IMR-90 (cell line): ENCODE data around the gene ABCA7. TPM values are rescaled to one million over a fixed set of nuclear protein-coding genes. Genes with fewer than 3 reads are reported as not detected.

ENCODE experiments used
- ATAC-seq: fragments of 200-7000 bp; cut with Tn5 transposase; 2 replicates; pipeline ENCODE4 v1.9.1; 2020; ENCODE audit warnings: low read depth, mild to moderate bottlenecking, moderate library complexity
- BruUV-seq: library from RNA; stranded (reverse); fragments of 400-500 nt; replicated peaks from 2 replicates; lab custom pipeline; 2021; lab: Mats Ljungman, UMichigan
- CTCF ChIA-PET: fragments of 300-600 bp; formaldehyde crosslinking; extraction: SDS; loops from one replicate; lab custom pipeline; 2021; ENCODE audit warnings: antibody characterized with exemption; lab: Yijun Ruan, JAX
- POLR2A ChIA-PET: fragments of 300-600 bp; sonication (Branson Sonifier 250); formaldehyde crosslinking; loops from one replicate; lab custom pipeline; 2022; ENCODE audit warnings: antibody characterized with exemption; ENCODE audit not compliant: unreplicated experiment; lab: Charles Lee
- DNase-seq: peaks from one replicate; pipeline ENCODE4 v3.0.0; 2013
- H2AFZ ChIP-seq: replicated peaks from 2 replicates; pipeline ENCODE3; 2013; ENCODE audit warnings: low read length, mild to moderate bottlenecking; ENCODE audit not compliant: poor library complexity
- H2AK5ac ChIP-seq: 2 replicates; pipeline ENCODE4 v1.6.1; 2013; ENCODE audit warnings: low read depth, low read length, inconsistent platforms
- H2AK9ac ChIP-seq: replicated peaks from 2 replicates; pipeline ENCODE3; 2013; ENCODE audit warnings: mild to moderate bottlenecking, low read depth, low read length, moderate library complexity; ENCODE audit not compliant: poor library complexity
- H2BK120ac ChIP-seq: 2 replicates; pipeline ENCODE4 v1.6.1; 2013; ENCODE audit warnings: low read depth, low read length, inconsistent platforms
- H2BK15ac ChIP-seq: 3 replicates; pipeline ENCODE4 v1.6.1; 2013; ENCODE audit warnings: low read depth, low read length, inconsistent platforms
- H2BK20ac ChIP-seq: 2 replicates; pipeline ENCODE4 v1.6.1; 2013; ENCODE audit warnings: low read depth, mild to moderate bottlenecking, inconsistent platforms, low read length, moderate library complexity
- H2BK5ac ChIP-seq: 2 replicates; pipeline ENCODE4 v1.6.1; 2013; ENCODE audit warnings: mild to moderate bottlenecking, low read depth, low read length, inconsistent platforms; ENCODE audit not compliant: poor library complexity, severe bottlenecking
- H3K14ac ChIP-seq: replicated peaks from 2 replicates; pipeline ENCODE4 v1.6.1; 2013; ENCODE audit warnings: low read depth, low read length, inconsistent platforms
- H3K18ac ChIP-seq: 2 replicates; pipeline ENCODE4 v1.6.1; 2013; ENCODE audit warnings: low read depth, low read length, control low read depth
- H3K23ac ChIP-seq: 2 replicates; pipeline ENCODE4 v1.6.1; 2013; ENCODE audit warnings: low read depth, low read length, inconsistent platforms
- H3K27ac ChIP-seq: 2 replicates; pipeline ENCODE4 v1.5.1; 2013; ENCODE audit warnings: mild to moderate bottlenecking, control low read depth, low read length; ENCODE audit not compliant: insufficient read depth
- H3K27me3 ChIP-seq: 2 replicates; pipeline ENCODE4 v1.6.1; 2013; ENCODE audit warnings: low read length; ENCODE audit not compliant: control insufficient read depth, insufficient read depth
- H3K36me3 ChIP-seq: 2 replicates; pipeline ENCODE4 v1.6.1; 2013; ENCODE audit warnings: low read length, mixed read lengths; ENCODE audit not compliant: control insufficient read depth, insufficient read depth
- H3K4ac ChIP-seq: 2 replicates; pipeline ENCODE4 v1.6.1; 2013; ENCODE audit warnings: low read depth, low read length, inconsistent platforms
- H3K4me1 ChIP-seq: 2 replicates; pipeline ENCODE4 v1.6.1; 2013; ENCODE audit warnings: low read length, mixed read lengths; ENCODE audit not compliant: control insufficient read depth, insufficient read depth
- H3K4me2 ChIP-seq: 2 replicates; pipeline ENCODE4 v1.6.1; 2013; ENCODE audit warnings: low read depth, mild to moderate bottlenecking, control low read depth, low read length, moderate library complexity
- H3K4me3 ChIP-seq: 2 replicates; pipeline ENCODE4 v1.5.1; 2013; ENCODE audit warnings: low read depth, mild to moderate bottlenecking, control low read depth, low read length, moderate library complexity; ENCODE audit not compliant: insufficient read depth
- H3K56ac ChIP-seq: 2 replicates; pipeline ENCODE4 v1.6.1; 2013; ENCODE audit warnings: low read length, inconsistent platforms; ENCODE audit not compliant: insufficient read depth; ENCODE audit errors: extremely low read depth
- H3K79me1 ChIP-seq, 2 experiments: 2 replicates each; pipeline ENCODE4 v1.6.1; 2013; ENCODE audit warnings: low read length in 2 of 2, inconsistent platforms in 1 of 2, low read depth in 1 of 2
- H3K9ac ChIP-seq: 2 replicates; pipeline ENCODE4 v1.6.1; 2013; ENCODE audit warnings: low read depth, low read length, control low read depth
- H3K9me1 ChIP-seq: 2 replicates; pipeline ENCODE4 v1.6.1; 2013; ENCODE audit warnings: low read length, inconsistent platforms; ENCODE audit not compliant: insufficient read depth
- H3K9me3 ChIP-seq: 2 replicates; pipeline ENCODE4 v1.6.1; 2013; ENCODE audit warnings: low read length; ENCODE audit not compliant: control insufficient read depth, insufficient read depth
- H4K20me1 ChIP-seq: 2 replicates; pipeline ENCODE4 v1.6.1; 2013; ENCODE audit warnings: low read length, inconsistent platforms; ENCODE audit not compliant: insufficient read depth
- H4K5ac ChIP-seq: 2 replicates; pipeline ENCODE4 v1.6.1; 2013; ENCODE audit warnings: mild to moderate bottlenecking, low read depth, low read length, control low read depth
- H4K8ac ChIP-seq, 2 experiments: 2 replicates each; pipeline ENCODE4 v1.6.1; 2013; ENCODE audit warnings: low read depth in 2 of 2, low read length in 2 of 2, control low read depth in 1 of 2, inconsistent platforms in 1 of 2
- H4K91ac ChIP-seq: 2 replicates; pipeline ENCODE4 v1.6.1; 2013; ENCODE audit warnings: low read depth, low read length, inconsistent platforms; ENCODE audit not compliant: insufficient read depth
- BHLHE40 ChIP-seq: fragments of 150-350 bp; IDR thresholded peaks from 2 replicates; pipeline ENCODE4 v1.6.1; 2016; ENCODE audit warnings: mild to moderate bottlenecking, low read depth, low read length
- CEBPB ChIP-seq: IDR thresholded peaks from 2 replicates; pipeline ENCODE4 v1.6.1; 2012; ENCODE audit warnings: low read depth, low read length, improper control_type of control experiment
- CHD1 ChIP-seq: IDR thresholded peaks from 2 replicates; pipeline ENCODE4 v1.6.1; 2012; ENCODE audit warnings: low read depth, low read length, improper control_type of control experiment
- FOS ChIP-seq: fragments of 150-350 bp; IDR thresholded peaks from 2 replicates; pipeline ENCODE4 v1.6.1; 2016; ENCODE audit warnings: low read depth, low read length
- MAFK ChIP-seq: IDR thresholded peaks from 2 replicates; pipeline ENCODE4 v1.6.1; 2012; ENCODE audit warnings: low read depth, low read length, improper control_type of control experiment
- MAZ ChIP-seq: IDR thresholded peaks from 2 replicates; pipeline ENCODE4 v1.6.1; 2012; ENCODE audit warnings: low read depth, mild to moderate bottlenecking, low read length, improper control_type of control experiment, moderate library complexity, borderline replicate concordance
- MXI1 ChIP-seq: IDR thresholded peaks from 2 replicates; pipeline ENCODE4 v1.6.1; 2012; ENCODE audit warnings: low read depth, mild to moderate bottlenecking, low read length, moderate library complexity, borderline replicate concordance
- NFE2L2 ChIP-seq: fragments of 150-350 bp; IDR thresholded peaks from 2 replicates; pipeline ENCODE4 v1.6.1; 2016; ENCODE audit warnings: low read depth, mild to moderate bottlenecking, low read length
- POLR2A ChIP-seq: IDR thresholded peaks from 2 replicates; pipeline ENCODE4 v1.6.1; 2012; ENCODE audit warnings: mild to moderate bottlenecking, low read depth, low read length
- RAD21 ChIP-seq: IDR thresholded peaks from 2 replicates; pipeline ENCODE4 v1.6.1; 2012; ENCODE audit warnings: low read length, improper control_type of control experiment
- RCOR1 ChIP-seq: IDR thresholded peaks from 2 replicates; pipeline ENCODE4 v1.6.1; 2012; ENCODE audit warnings: mild to moderate bottlenecking, low read length, improper control_type of control experiment; ENCODE audit not compliant: insufficient replicate concordance
- RFX5 ChIP-seq: IDR thresholded peaks from 2 replicates; pipeline ENCODE4 v1.8.0; 2012; ENCODE audit warnings: low read depth, mild to moderate bottlenecking, low read length, moderate library complexity
- SMC3 ChIP-seq: fragments of 150-350 bp; IDR thresholded peaks from 2 replicates; pipeline ENCODE4 v1.6.1; 2016; ENCODE audit warnings: low read depth, mild to moderate bottlenecking, antibody characterized with exemption, low read length, moderate library complexity
- WGBS, 2 experiments: methylation state at CpG; one replicate each; pipeline versions ENCODE4 v1.1.5 to v1.1.7; 2013; ENCODE audit warnings: missing lambda C conversion rate in 2 of 2; ENCODE audit not compliant: insufficient read length in 1 of 2; ENCODE audit errors: extremely low coverage in 2 of 2; 5-methylcytosine and 5-hydroxymethylcytosine counted together
- dilution Hi-C: fragments of 300-500 bp; cut with HindIII; formaldehyde crosslinking; loops from one replicate; pipeline ENCODE4 v1.14.3; 2018; ENCODE audit warnings: low sequenced_read_pairs; ENCODE audit not compliant: unreplicated experiment
- in situ Hi-C: fragments of 300-500 bp; cut with MboI; formaldehyde crosslinking; loops from 3 replicates; pipeline ENCODE4 v1.14.3; 2019; ENCODE audit warnings: low sequenced_read_pairs, inconsistent platforms, mixed read lengths
- intact Hi-C: fragments of 100-400 bp; cut with micrococcal nuclease; formaldehyde crosslinking; loops from 2 replicates; pipeline ENCODE4 v1.10.0; 2022
- polyA plus RNA-seq, 3 experiments: library from polyadenylated mRNA; depleted of rRNA; stranded (reverse); fragments of >200 nt; gene quantifications; 2 replicates each; pipeline ENCODE4 v1.2.3, GENCODE V29; 2012; ENCODE audit warnings: low replicate concordance in 1 of 3
- total RNA-seq: library from RNA; depleted of rRNA; stranded (reverse); fragments of >200 nt; gene quantifications from 2 replicates; pipeline ENCODE4 v1.2.3, GENCODE V29; 2012
- TF ChIP-seq, protein P1 (sequence below): conservative IDR thresholded peaks from 2 replicates; pipeline ENCODE4 v1.5.1; 2012; ENCODE audit warnings: mild to moderate bottlenecking, low read depth, low read length, improper control_type of control experiment
- TF ChIP-seq, protein P2 (sequence below): fragments of 150-350 bp; IDR thresholded peaks from 2 replicates; pipeline ENCODE4 v1.6.1; 2017; ENCODE audit warnings: mild to moderate bottlenecking, antibody characterized with exemption, low read length, low read depth

Gene ABCA7
- total and polyA plus RNA-seq, 2 of the 4 experiments (the other 2 are of a cell fraction) = 0.36 to 3.3 TPM

DNA sequence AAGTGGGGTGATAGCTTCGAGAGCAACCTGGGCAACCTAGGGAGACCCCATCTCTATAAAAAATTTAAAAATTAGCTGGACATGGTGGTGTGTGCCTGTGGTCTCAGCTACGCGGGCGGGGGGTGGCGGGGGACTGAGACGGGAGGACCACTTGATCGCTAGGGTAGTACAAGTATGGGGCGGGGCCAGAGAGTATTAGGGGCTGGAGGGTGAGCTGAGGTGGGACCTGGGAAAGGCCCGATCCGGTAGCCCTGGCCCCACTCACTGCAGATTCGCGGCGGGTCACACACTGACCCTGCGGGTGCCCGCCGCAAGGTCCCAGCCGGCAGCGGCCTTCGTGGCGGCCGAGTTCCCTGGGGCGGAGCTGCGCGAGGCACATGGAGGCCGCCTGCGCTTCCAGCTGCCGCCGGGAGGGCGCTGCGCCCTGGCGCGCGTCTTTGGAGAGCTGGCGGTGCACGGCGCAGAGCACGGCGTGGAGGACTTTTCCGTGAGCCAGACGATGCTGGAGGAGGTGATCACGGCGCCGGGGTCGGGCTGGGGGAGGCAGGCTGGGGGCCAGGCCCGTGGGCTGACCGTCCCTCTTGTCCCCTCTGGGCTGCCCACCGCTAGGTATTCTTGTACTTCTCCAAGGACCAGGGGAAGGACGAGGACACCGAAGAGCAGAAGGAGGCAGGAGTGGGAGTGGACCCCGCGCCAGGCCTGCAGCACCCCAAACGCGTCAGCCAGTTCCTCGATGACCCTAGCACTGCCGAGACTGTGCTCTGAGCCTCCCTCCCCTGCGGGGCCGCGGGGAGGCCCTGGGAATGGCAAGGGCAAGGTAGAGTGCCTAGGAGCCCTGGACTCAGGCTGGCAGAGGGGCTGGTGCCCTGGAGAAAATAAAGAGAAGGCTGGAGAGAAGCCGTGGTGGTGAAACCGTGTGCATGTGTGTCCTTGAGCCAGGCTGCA lies 25.0 kb downstream of the ABCA7 start:
- peak overlapping the region; percentile 85 for H2AK9ac ChIP-seq
- no peak overlapping the region for H4K8ac ChIP-seq
- dilution Hi-C loops = no loop called here
- POLR2A ChIA-PET = interaction anchor here (0.5 kb wide), 1 partner anchor 205 kb away, joined by 4 read pairs; no protein-coding TSS in a partner anchor
- DNase-seq (peak; percentile 68), ATAC-seq (peak; percentile 95)
- H2AFZ ChIP-seq = peak overlapping the region; percentile 90
- 5% methylated on average over 28 of the region's 60 CpGs; no CpG with 5 or more reads in 1 of the 2 experiments for WGBS, 2 experiments
- no peaks in the 10 kb centered on the region for H3K36me3 ChIP-seq
- H2BK15ac ChIP-seq = no peak overlapping the region
- H4K5ac ChIP-seq = no peak overlapping the region
- no peak overlapping the region for H2BK120ac ChIP-seq
- no peak overlapping the region for H3K4me3 ChIP-seq
- H3K79me1 ChIP-seq = no peaks in the 10 kb centered on the region
- H3K9ac ChIP-seq = no peak overlapping the region
- no peak overlapping the region for H3K23ac ChIP-seq
- H3K9me1 ChIP-seq = no peaks in the 10 kb centered on the region
- 0 out of 2 replicates have a peak, but pooled peaks cover 6% of the 10 kb centered on the region for H4K20me1 ChIP-seq
- no peak overlapping the region for H3K18ac ChIP-seq
- H2BK5ac ChIP-seq = no peak overlapping the region
- H3K56ac ChIP-seq = no peak overlapping the region
- H3K4me1 ChIP-seq = peaks cover 3% of the 10 kb centered on the region; the same call in 1 of the 2 replicates
- no peak overlapping the region for H2BK20ac ChIP-seq
- intact Hi-C loops = no loop called here
- H3K4ac ChIP-seq = 0 out of 2 replicates have a peak overlapping the region, but pooled peaks have one; percentile 33
- no peak overlapping the region for H2AK5ac ChIP-seq
- H3K9me3 ChIP-seq = no peaks in the 10 kb centered on the region; the same call in 1 of the 2 replicates
- no peak overlapping the region for H3K27ac ChIP-seq
- in situ Hi-C loops = no loop called here
- H3K27me3 ChIP-seq = peaks cover 27% of the 10 kb centered on the region
- no TSS peak for BruUV-seq
- H3K14ac ChIP-seq = no peak overlapping the region
- CTCF ChIA-PET = interaction anchor here (0.5 to 1.6 kb wide), 5 partner anchors 10 to 126 kb away, joined by 3 read pairs; no protein-coding TSS in a partner anchor
- H4K91ac ChIP-seq = no peak overlapping the region
- peak overlapping the region; percentile 52; the same call in 1 of the 2 replicates for H3K4me2 ChIP-seq
- no peak for TF ChIP-seq FOS
- TF ChIP-seq CEBPB = no peak
- TF ChIP-seq SMC3 = peak; percentile 24; the same call in 1 of the 2 replicates
- TF ChIP-seq, protein P1, sequence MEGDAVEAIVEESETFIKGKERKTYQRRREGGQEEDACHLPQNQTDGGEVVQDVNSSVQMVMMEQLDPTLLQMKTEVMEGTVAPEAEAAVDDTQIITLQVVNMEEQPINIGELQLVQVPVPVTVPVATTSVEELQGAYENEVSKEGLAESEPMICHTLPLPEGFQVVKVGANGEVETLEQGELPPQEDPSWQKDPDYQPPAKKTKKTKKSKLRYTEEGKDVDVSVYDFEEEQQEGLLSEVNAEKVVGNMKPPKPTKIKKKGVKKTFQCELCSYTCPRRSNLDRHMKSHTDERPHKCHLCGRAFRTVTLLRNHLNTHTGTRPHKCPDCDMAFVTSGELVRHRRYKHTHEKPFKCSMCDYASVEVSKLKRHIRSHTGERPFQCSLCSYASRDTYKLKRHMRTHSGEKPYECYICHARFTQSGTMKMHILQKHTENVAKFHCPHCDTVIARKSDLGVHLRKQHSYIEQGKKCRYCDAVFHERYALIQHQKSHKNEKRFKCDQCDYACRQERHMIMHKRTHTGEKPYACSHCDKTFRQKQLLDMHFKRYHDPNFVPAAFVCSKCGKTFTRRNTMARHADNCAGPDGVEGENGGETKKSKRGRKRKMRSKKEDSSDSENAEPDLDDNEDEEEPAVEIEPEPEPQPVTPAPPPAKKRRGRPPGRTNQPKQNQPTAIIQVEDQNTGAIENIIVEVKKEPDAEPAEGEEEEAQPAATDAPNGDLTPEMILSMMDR = peak; percentile 68
- TF ChIP-seq, protein P2, sequence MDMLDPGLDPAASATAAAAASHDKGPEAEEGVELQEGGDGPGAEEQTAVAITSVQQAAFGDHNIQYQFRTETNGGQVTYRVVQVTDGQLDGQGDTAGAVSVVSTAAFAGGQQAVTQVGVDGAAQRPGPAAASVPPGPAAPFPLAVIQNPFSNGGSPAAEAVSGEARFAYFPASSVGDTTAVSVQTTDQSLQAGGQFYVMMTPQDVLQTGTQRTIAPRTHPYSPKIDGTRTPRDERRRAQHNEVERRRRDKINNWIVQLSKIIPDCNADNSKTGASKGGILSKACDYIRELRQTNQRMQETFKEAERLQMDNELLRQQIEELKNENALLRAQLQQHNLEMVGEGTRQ = peak; percentile 33; the same call in 1 of the 2 replicates
- no peak for TF ChIP-seq POLR2A
- peak; percentile 14; the same call in 1 of the 2 replicates for TF ChIP-seq MAZ
- no peak for TF ChIP-seq NFE2L2
- TF ChIP-seq RAD21 = peak; percentile 42
- TF ChIP-seq RCOR1 = no peak
- no peak for TF ChIP-seq RFX5
- TF ChIP-seq MAFK = no peak
- TF ChIP-seq CHD1 = no peak
- TF ChIP-seq BHLHE40 = no peak
- TF ChIP-seq MXI1 = peak; percentile 48; the same call in 1 of the 2 replicates
